Small intestine (tissue), 7 donors: Measurements from ENCODE around the gene TMEM63B. TPM values are rescaled to one million over a fixed set of nuclear protein-coding genes. Genes with fewer than 3 reads are reported as not detected.

Experiments used
- DNase-seq, 2 donors: peaks; one replicate each; pipeline versions ENCODE4 v3.0.0 to v3.0.0-alpha.2; 2013
- FAIRE-seq: peaks from 2 replicates; lab custom pipeline; 2012; peaks lifted over from hg19 to GRCh38; lab: Jason Lieb, UNC
- H3K27ac ChIP-seq, 3 donors: one replicate each; pipeline ENCODE4 v1.5.1; 2013; ENCODE audit warnings: low read length in 2 of 3, mild to moderate bottlenecking in 2 of 3, control low read depth in 1 of 3, inconsistent platforms in 1 of 3, low read depth in 1 of 3, moderate library complexity in 1 of 3
- H3K27me3 ChIP-seq, 3 donors: one replicate each; pipeline ENCODE4 v1.6.1; 2013; ENCODE audit warnings: low read length in 3 of 3, inconsistent platforms in 1 of 3; ENCODE audit not compliant: control insufficient read depth in 3 of 3, insufficient read depth in 3 of 3
- H3K36me3 ChIP-seq, 3 donors: one replicate each; pipeline ENCODE4 v1.6.1; 2013; ENCODE audit warnings: low read length in 3 of 3, inconsistent platforms in 1 of 3, low read depth in 1 of 3, mild to moderate bottlenecking in 1 of 3, moderate library complexity in 1 of 3; ENCODE audit not compliant: control insufficient read depth in 3 of 3, insufficient read depth in 2 of 3
- H3K4me1 ChIP-seq, 3 donors: one replicate each; pipeline ENCODE4 v1.6.1; 2013; ENCODE audit warnings: low read length in 2 of 3, inconsistent platforms in 1 of 3, low read depth in 1 of 3, mild to moderate bottlenecking in 1 of 3, moderate library complexity in 1 of 3; ENCODE audit not compliant: control insufficient read depth in 3 of 3, insufficient read depth in 2 of 3
- H3K4me3 ChIP-seq, 3 donors: one replicate each; pipeline ENCODE4 v1.5.1; 2013; ENCODE audit warnings: low read length in 3 of 3, control low read depth in 1 of 3, inconsistent platforms in 1 of 3, low read depth in 1 of 3, mild to moderate bottlenecking in 1 of 3, moderate library complexity in 1 of 3
- H3K9me3 ChIP-seq, 2 donors: one replicate each; pipeline ENCODE4 v1.6.1; 2013; ENCODE audit warnings: low read depth in 1 of 2, low read length in 1 of 2; ENCODE audit not compliant: control insufficient read depth in 2 of 2, insufficient read depth in 1 of 2
- WGBS, 3 donors: extraction: QIAGEN DNeasy Blood & Tissue Kit; methylation state at CpG; one replicate each; pipeline ENCODE4 v1.1.7; 2013; 5-methylcytosine and 5-hydroxymethylcytosine counted together
- polyA plus RNA-seq, 4 donors: library from polyadenylated mRNA; stranded (reverse) in 3 of 4; unstranded in 1 of 4; fragments of 200-250 nt in 3 of 4; fragments of 120-200 nt in 1 of 4; gene quantifications; one replicate each; pipeline versions ENCODE4 v1.2.1 to v1.2.3, GENCODE V29; 2013
- donor health status: healthy with polysubstance abuse.
- donor health status: control.
- donor health status: control.
- donor health status: Bipolar disorder and iron deficiency.
- donor health status: healthy.

TMEM63B gene
- polyA plus RNA-seq, 4 donors, result 13.2 to 33.9 (median 25.6) TPM

DNA sequence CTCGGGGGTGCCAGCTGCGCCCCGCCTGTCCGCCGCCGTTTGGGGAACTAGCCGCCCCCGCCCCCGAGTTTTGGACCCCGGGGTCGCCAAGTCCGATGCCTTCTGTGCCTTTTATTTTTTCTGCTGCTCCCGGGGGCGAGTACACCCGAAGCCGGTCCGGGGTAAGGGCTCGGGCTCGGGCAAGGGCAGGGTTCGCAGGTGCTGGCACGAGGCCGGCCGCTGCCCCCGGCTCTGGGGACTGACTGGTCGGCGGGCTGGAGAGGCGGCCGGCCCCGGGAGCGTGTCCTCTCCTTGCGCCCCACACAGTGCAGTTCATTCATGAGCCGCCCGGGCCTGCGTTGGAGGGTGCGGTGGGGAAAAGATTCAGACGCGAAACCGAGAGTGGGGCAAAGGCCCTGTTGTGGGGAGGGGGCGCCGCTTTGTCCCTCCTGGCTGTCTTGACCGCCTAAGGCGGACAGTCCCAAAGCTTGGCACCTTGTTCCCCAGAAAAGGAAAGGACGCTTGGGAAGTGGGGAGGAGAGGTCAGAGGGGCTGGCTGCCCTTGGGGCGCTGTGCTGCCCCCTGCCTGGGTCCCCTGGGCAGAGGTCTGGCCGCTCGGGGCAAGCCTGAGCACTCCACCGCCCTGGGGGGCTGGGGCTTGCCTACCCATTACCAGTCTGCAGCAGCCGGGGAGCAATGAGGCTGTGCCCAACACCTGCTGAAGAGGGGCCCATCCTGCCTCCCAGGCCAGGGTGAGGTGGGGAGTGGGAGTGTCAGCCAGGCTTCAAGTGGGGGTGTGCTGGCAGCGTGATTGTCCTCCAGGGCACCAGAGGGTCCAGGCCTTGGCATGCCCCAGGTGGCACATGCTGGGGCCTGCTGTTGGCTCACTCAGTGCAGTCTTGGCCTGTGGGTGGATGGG is 915 bp downstream of the TMEM63B start:
- WGBS, 3 donors, result 4 to 9% (median 8%) methylated on average over 35 to 49 of the region's 49 CpGs
- FAIRE-seq (no peak), DNase-seq (peak; percentile 40 to 63)
- H3K36me3 ChIP-seq, result peaks cover 0 to 2% (median 0%) of the 10 kb centered on the region in 3 donors
- peak overlapping the region; percentile 86 to 91 (median 88) for H3K4me3 ChIP-seq
- H3K4me1 ChIP-seq, result peaks cover 2 to 50% (median 12%) of the 10 kb centered on the region in 3 donors
- peak overlapping the region in 1 of 3 donors; percentile 22 for H3K27ac ChIP-seq
- no peaks in the 10 kb centered on the region for H3K9me3 ChIP-seq
- no peaks in the 10 kb centered on the region for H3K27me3 ChIP-seq

DNA sequence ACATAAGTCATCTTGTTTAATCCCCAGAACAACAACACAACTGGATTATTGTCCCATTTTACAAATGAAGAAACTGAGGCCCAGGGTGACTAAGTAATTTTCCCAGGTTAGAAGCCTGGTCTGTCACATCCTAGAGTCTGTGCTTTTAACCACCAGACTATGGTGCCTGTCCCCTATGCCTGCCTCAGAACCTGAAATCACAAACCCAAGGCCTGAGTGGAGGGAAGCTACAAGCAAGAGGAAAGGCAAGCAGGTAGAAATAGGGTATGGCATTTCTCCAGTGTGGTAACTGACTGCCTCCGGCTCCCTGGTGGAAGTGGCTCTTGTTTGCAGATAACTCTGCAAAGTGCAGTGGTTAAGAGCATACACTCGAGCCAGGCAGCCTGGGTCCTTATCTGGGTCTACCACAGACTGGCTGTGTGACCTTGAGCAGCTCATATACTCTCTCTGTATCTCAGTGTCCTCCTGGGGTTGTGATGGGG is 2.5 kb downstream of the TMEM63B start:
- WGBS, 3 donors, result 31 to 64% (median 48%) methylated on average over 2 of the region's 2 CpGs

DNA sequence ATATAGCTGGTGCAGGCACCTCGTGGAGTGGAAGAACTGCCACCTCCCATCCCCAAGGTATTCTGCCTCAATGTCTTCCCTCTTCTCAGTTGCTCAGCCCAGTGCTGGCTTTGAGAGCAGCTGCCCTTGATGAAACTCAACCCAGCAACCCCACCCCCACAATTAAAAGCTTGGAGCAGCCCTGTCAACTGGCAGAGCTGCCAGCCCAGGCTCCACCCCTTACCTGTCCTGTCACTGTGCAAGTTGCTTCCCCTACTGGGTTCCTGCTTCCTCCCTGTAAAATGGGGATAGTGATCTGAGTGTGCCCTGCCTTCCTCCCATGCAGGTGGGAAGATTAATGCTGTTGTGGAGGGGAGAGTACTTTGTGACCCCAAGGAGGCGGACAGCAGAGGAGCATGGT is 4.5 kb downstream of the TMEM63B start:
- Histone ChIP-seq H3K36me3 (peaks cover 2 to 28% (median 6%) of the 10 kb centered on the region in 3 donors), H3K27ac (peak overlapping the region; percentile 6 to 59 (median 44)), H3K4me1 (peaks cover 0 to 32% (median 6%) of the 10 kb centered on the region in 3 donors), H3K9me3 (no peaks in the 10 kb centered on the region), H3K4me3 (no peak overlapping the region), H3K27me3 (no peaks in the 10 kb centered on the region)
- DNase-seq (peak in 1 of 2 donors; percentile 49), FAIRE-seq (no peak)
- WGBS, 3 donors, result 44 to 75% (median 64%) methylated on average over 2 of the region's 2 CpGs

More for the DNA sequence above, 2.5 kb downstream of the TMEM63B start:
- Histone ChIP-seq H3K4me3 (no peak overlapping the region), H3K27me3 (no peaks in the 10 kb centered on the region), H3K9me3 (no peaks in the 10 kb centered on the region), H3K4me1 (peaks cover 0 to 45% (median 11%) of the 10 kb centered on the region in 3 donors), H3K27ac (no peak overlapping the region), H3K36me3 (peaks cover 0 to 11% (median 0%) of the 10 kb centered on the region in 3 donors)
- peak in 1 of 2 donors; percentile 13 for DNase-seq
- FAIRE-seq, result no peak

DNA sequence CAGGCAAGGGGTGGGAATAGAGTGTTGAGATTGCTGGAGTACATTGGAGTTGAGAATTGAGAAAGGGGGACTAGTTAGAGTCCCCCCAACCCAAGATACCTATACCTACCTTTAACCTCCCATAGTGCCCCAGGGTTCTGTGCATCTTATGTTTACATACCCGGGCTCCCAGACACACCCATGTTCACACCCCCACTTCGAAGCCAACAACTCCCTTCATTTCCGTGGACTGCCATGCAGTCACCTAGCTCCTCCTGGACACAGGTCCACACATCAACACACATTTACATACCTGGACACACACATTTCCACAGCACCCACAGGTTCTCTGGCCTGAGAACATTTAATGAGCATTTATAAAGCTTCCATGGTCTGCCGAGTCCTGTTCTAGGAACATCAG is 5.1 kb downstream of the TMEM63B start:
- H3K9me3 ChIP-seq, result no peaks in the 10 kb centered on the region
- H3K27ac ChIP-seq, result peak overlapping the region in 1 of 3 donors; percentile 59
- peaks cover 0 to 32% (median 6%) of the 10 kb centered on the region in 3 donors for H3K4me1 ChIP-seq
- H3K4me3 ChIP-seq, result no peak overlapping the region
- WGBS, 3 donors, result 27 to 63% (median 63%) methylated on average over 4 of the region's 4 CpGs
- H3K36me3 ChIP-seq, result peaks cover 2 to 34% (median 6%) of the 10 kb centered on the region in 3 donors
- DNase-seq, result peak; percentile 54 to 74
- FAIRE-seq, result no peak
- H3K27me3 ChIP-seq, result no peaks in the 10 kb centered on the region

DNA sequence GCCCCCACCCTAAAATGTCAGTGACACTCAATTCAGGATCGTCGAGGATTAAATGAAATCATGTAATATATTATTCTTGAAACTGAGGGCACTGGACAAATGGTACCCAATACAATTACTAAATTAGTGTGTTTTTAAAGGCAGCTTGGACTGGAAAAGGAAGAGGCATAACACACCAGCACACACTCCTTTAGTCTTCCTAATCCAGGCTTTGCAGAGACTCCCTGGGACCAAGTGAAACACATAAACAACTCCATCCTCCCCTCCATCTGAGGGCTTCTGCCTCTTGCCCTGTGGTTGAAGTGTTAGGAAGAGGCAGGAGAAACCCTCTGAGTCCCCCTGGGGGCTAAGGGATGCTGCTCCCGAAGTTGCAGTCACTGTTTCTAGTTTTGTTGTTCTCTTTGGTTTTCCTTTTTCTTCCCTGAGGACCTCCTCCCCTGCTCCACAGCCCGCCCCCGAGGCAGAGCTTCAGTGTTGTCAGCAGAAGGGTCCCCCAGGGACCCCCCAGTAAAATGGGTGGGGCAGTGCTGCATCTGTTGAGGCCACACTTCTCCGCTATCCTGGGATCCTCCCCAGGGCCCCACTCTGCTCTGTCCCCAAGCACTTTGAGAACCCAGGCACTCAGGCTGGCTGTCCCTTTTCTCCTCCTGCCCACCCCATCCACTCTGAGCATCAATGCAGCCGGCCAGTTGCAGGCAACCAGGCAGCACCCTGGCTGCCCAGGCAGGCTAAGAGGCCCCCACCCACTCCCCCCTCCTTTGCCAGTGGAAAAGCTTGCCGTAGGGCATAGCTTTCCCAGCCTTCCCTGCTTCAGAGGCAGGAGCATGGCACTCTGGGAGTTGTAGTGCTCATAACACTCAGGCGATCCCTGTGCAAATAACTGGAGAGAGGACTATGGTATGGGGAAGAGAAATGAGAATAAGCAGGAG is 5.9 kb downstream of the TMEM63B start:
- Histone ChIP-seq H3K27me3 (no peaks in the 10 kb centered on the region), H3K27ac (peak overlapping the region in 2 of 3 donors; percentile 40 to 59), H3K4me1 (peaks cover 0 to 32% (median 6%) of the 10 kb centered on the region in 3 donors), H3K9me3 (no peaks in the 10 kb centered on the region), H3K4me3 (peak overlapping the region in 1 of 3 donors; percentile 11), H3K36me3 (peaks cover 2 to 40% (median 7%) of the 10 kb centered on the region in 3 donors)
- DNase-seq, result peak; percentile 79 to 86
- no peak for FAIRE-seq
- WGBS, 3 donors, result 30 to 38% (median 37%) methylated on average over 9 of the region's 9 CpGs

DNA sequence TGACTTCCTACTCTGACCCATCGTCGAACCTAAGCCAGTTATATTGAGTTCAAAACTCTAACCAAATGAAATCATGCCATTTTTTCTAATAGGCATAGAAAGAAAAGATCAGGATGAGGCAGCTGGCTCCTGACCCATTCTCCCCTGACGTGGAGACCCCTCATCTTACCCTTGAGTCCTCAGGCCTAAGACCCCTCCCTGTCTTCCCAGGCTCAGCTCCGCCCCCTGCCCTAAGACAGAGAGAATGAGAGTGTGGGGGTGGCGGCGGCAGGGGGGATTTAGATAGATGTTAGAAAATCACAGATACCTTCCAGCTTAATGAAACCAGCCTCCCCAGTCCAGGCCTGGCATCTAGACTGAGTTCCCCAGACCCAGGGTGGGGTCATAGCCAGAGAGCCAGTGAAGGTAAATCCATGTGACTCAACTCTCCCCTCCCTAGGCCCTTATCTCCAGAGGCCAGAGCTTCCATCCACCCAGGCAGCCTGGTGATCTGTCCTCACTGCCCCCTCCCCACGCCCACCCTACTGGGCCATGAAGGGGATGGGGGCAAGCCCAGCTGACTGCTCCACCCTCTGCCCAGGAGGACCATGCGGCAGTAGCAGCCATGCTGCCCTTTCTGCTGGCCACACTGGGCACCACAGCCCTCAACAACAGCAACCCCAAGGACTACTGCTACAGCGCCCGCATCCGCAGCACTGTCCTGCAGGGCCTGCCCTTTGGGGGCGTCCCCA is 6.8 kb downstream of the TMEM63B start:
- Histone ChIP-seq H3K4me3 (no peak overlapping the region), H3K27me3 (no peaks in the 10 kb centered on the region), H3K27ac (peak overlapping the region in 2 of 3 donors; percentile 25 to 71), H3K4me1 (peaks cover 0 to 26% (median 6%) of the 10 kb centered on the region in 3 donors), H3K9me3 (no peaks in the 10 kb centered on the region), H3K36me3 (peaks cover 2 to 48% (median 12%) of the 10 kb centered on the region in 3 donors)
- DNase-seq (no peak), FAIRE-seq (no peak)
- WGBS, 3 donors, result 80 to 84% (median 81%) methylated on average over 12 of the region's 12 CpGs

DNA sequence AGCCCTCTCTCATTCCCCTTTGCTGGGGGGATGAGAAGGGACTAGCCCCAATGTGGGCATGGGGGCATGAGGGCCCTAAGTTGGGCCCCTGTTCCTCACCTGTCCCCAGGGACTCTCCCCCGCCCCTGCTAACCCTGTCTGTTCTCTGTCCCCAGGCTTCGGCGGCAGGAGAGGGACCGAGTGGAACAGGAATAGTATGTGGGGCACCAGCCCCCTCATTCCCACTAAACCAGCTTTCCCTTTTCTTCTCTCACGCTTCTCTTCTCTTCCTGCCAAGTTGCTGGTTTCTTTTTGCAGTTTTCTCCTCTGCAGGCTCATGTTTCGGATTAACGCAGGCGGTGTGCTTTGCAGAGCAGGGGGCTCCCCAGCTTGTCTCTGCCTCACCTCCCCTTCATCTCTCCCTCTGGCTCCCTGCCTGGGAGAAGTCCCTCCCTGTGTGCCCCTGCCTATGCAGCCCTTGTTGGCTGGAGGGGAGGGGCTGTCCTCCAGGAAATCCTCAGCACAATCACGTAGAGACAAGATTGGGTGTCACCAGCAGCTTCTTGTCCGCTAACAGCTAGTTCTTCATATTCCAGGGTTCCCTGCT is 7.9 kb downstream of the TMEM63B start:
- H3K4me3 ChIP-seq, result no peak overlapping the region
- H3K9me3 ChIP-seq, result no peaks in the 10 kb centered on the region
- H3K27ac ChIP-seq, result no peak overlapping the region
- H3K4me1 ChIP-seq, result peaks cover 0 to 26% (median 6%) of the 10 kb centered on the region in 3 donors
- WGBS, 3 donors, result 88 to 94% (median 91%) methylated on average over 10 of the region's 10 CpGs
- peaks cover 2 to 59% (median 18%) of the 10 kb centered on the region in 3 donors for H3K36me3 ChIP-seq
- no peaks in the 10 kb centered on the region for H3K27me3 ChIP-seq
- DNase-seq, result no peak
- FAIRE-seq, result no peak
